ENCODE measurements around the gene MPND.

Gene MPND

GRCh38 chr19:4393947-4394590 is 50.7 kb downstream of the MPND start:
- Mint-ChIP-seq H3K4me3 (no peak overlapping the region), H3K9me3 (no peaks in the 10 kb centered on the region), H3K27me3 (no peaks in the 10 kb centered on the region), H3K36me3 (peaks cover 40% of the 10 kb centered on the region), H3K27ac (peak overlapping the region; percentile 35), H3K4me1 (peaks cover 85% of the 10 kb centered on the region)
- CTCF ChIA-PET = interaction anchor here (0.6 kb wide), 1 partner anchor 14 kb away, joined by 4 read pairs; no protein-coding TSS in a partner anchor
- DNase-seq = no peak

DNA sequence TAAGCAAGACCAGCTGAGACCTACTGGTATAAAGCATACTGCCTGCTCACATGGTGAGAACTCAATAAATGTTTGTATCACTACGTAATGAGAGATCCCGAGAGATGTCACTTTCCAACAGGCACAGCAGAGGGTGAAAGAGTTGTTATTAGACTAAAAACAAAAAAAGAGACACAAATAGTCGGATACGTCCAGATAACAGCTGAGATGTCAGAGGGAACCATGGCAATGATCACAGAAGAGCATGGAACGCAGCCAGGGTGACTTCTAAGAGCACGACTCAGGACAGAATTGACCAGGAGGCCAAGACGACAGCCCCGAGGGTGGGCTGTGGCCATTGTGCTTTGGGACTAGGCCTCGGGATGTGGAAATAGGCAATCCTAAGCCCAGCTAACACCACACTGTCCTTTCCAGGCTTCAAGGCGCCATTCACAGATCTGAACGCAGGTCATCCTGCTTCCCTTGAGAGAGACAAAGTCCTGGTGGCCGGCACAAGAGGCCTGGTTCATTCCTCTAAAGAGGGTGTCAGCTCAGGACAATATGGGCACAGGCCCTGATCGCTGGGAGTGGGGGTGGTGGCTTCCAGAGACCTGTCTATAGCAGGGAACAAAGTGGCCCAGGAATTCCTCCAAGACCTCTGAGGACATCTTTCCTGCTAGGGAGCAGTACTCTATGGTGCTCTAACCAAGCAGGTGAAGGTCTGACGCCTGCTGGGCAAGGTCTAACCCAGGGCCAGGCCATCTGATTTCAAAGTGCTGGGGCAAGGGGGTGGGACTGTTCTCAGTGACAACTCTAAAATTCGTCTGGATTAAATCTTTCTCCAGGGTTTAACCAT is 53.8 kb downstream of the MPND start:
- Mint-ChIP-seq H3K27ac (no peak overlapping the region), H3K9me3 (no peaks in the 10 kb centered on the region), H3K27me3 (no peaks in the 10 kb centered on the region), H3K4me1 (peaks cover 79% of the 10 kb centered on the region), H3K4me3 (no peak overlapping the region), H3K36me3 (peaks cover 38% of the 10 kb centered on the region)
- DNase-seq = no peak
- CTCF ChIA-PET = interaction anchor here (0.8 to 1.5 kb wide), 2 partner anchors 27 to 130 kb away, joined by 4 to 6 read pairs; no protein-coding TSS in a partner anchor

DNA sequence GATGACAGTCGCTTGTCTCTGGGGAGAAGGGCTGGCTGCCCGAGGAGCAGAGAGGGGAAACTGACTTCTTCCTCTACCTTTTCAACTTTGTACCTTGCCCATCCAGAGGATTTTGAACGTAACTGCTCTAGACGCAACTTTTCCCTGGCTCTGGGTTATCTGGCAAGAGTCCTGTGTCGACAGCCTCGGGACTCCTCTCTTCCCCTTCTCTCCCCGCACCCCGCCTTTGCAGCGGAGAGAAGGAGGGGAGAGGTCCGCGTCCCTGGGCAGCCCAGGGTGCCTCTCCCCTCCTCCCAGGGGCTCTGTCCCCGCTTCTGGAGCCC is 56.4 kb downstream of the MPND start:
- H3K4me3 Mint-ChIP-seq = peak overlapping the region; percentile 96
- H3K27ac Mint-ChIP-seq = peak overlapping the region; percentile 96
- no peaks in the 10 kb centered on the region for H3K9me3 Mint-ChIP-seq
- CTCF ChIA-PET = interaction anchor here (0.6 to 3.2 kb wide), 12 partner anchors 10 to 127 kb away, joined by 3 to 11 read pairs (median 3); partner anchors contain the start of gene HDGFL2
- H3K36me3 Mint-ChIP-seq = peaks cover 35% of the 10 kb centered on the region
- DNase-seq = no peak
- peaks cover 79% of the 10 kb centered on the region for H3K4me1 Mint-ChIP-seq
- H3K27me3 Mint-ChIP-seq = no peaks in the 10 kb centered on the region

DNA sequence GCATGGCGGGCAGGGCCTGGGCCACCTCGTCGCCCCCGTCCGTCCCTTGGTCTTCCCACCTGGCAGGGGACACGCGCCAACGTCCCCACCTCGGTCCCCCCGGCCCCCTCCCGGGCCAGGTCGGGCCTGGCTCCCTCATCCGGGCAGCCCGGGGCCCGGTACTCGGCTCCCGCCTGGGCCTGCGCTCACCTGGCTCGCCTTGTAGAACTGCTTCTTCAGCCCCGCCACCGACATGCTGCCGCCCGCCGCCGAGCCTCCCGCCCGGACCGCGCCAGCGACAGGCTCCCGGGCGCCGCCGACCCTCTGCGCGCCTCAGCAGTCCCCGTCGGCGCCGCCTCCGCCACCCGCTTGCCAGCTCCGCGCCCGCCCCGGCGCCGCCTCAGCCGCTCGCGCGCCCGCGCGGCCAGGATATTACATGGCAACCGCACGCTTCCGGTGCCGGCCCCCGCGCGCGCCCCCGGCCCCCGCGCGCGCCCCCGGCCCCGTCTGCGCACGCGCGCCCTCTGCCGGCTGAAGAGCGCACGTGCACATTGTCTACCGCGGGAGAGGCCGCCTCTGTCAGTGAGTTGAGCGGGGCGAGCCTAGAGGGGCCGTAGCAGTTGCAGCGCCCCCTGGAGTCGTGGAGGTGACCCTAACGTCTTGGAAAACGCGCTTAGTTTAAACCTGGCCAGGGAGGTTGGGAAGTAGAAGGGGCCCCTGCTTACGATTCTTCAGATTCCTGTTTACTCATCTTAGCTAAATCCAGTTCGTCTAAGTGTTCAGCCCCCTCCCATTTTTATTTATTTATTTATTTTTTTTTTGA is 57.0 kb downstream of the MPND start, which contains the start of gene SH3GL1:
Gene SH3GL1 (minus strand): TSS at position 413 of the 802 bp plus-strand sequence. CDS start 179 bp downstream, at position 234.
- Mint-ChIP-seq H3K4me1 (peaks cover 78% of the 10 kb centered on the region), H3K4me3 (peak within 1 kb of the TSS; percentile 96), H3K27ac (peak within 1 kb of the TSS; percentile 96), H3K27me3 (no peaks in the 10 kb centered on the region), H3K9me3 (no peaks in the 10 kb centered on the region), H3K36me3 (peaks cover 33% of the 10 kb centered on the region)
- CTCF ChIA-PET = interaction anchor here (0.6 to 3.2 kb wide), 14 partner anchors 8 to 134 kb away, joined by 3 to 14 read pairs (median 3); partner anchors contain the start of gene HDGFL2
- peak; percentile 92 for DNase-seq

- DNase-seq = no peak
- H3K36me3 Mint-ChIP-seq = peaks cover 26% of the 10 kb centered on the region
- peaks cover 77% of the 10 kb centered on the region for H3K4me1 Mint-ChIP-seq
- H3K9me3 Mint-ChIP-seq = no peaks in the 10 kb centered on the region
- H3K4me3 Mint-ChIP-seq = peak overlapping the region; percentile 83
- CTCF ChIA-PET = interaction anchor here (0.9 to 3.2 kb wide), 7 partner anchors 21 to 155 kb away, joined by 4 to 14 read pairs (median 5); partner anchors contain the start of genes HDGFL2 and YJU2
- H3K27me3 Mint-ChIP-seq = no peaks in the 10 kb centered on the region
- peak overlapping the region; percentile 96 for H3K27ac Mint-ChIP-seq
These were observed 58.4 kb downstream of the MPND start for GRCh38 chr19:4401769-4402170.

GRCh38 chr19:4402171-4403004 is 59.0 kb downstream of the MPND start, which contains the start of gene CHAF1A:
CHAF1A (plus strand) TSS chr19:4402640; CDS start chr19:4402763, 123 bp downstream.
- peaks cover 24% of the 10 kb centered on the region for H3K36me3 Mint-ChIP-seq
- H3K27ac Mint-ChIP-seq = peak within 1 kb of the TSS; percentile 96
- peak; percentile 100 for DNase-seq
- H3K27me3 Mint-ChIP-seq = no peaks in the 10 kb centered on the region
- CTCF ChIA-PET = interaction anchor here (0.9 to 3.2 kb wide), 7 partner anchors 22 to 155 kb away, joined by 4 to 14 read pairs (median 5); partner anchors contain the start of genes HDGFL2 and YJU2
- peaks cover 71% of the 10 kb centered on the region for H3K4me1 Mint-ChIP-seq
- peak within 1 kb of the TSS; percentile 91 for H3K4me3 Mint-ChIP-seq
- no peaks in the 10 kb centered on the region for H3K9me3 Mint-ChIP-seq

DNA sequence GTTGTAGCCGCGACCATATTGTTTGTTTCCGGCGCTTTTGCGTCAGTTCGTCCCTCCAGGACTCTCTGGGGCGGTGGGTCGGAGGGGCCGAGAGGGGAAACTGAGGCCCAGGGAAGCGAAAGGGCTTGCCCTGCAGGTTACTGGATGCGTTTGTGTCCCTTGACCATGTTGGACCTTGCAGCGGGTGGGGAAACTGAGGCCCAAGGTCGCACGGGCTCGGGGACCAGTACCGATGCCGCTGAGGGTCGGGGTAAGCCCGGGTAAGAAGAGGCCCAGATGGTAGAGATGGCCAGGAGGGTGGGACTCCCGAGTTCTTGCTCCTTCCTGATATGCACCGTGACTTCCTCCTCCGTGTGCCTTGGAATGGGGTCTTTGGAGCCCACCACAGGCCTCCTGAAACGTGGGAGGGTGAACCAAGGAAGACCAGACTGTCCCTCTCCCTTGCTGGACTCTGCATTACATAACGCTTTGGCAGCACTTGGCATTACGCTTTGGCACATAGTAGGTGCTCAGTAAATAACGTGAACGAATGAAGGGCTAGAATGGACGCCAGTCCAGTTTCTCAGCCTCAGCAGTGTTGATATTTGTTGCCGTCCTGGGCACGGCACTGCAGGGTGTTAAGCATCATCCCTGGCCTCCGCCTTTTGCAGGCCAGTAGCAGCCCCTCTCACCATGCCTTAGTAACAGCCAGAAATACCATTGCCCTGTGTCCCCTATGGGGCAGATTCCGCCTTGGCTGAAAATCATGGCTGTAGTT is 59.8 kb downstream of the MPND start:
- H3K27ac Mint-ChIP-seq = peak overlapping the region; percentile 92
- peak overlapping the region; percentile 91 for H3K4me3 Mint-ChIP-seq
- no peak for DNase-seq
- H3K36me3 Mint-ChIP-seq = peaks cover 23% of the 10 kb centered on the region
- no peaks in the 10 kb centered on the region for H3K9me3 Mint-ChIP-seq
- CTCF ChIA-PET = interaction anchor here (1.8 to 3.2 kb wide), 2 partner anchors 69 to 156 kb away, joined by 5 to 11 read pairs; partner anchors contain the start of genes HDGFL2 and YJU2
- no peaks in the 10 kb centered on the region for H3K27me3 Mint-ChIP-seq
- H3K4me1 Mint-ChIP-seq = peaks cover 63% of the 10 kb centered on the region

GRCh38 chr19:4405977-4406376 is 62.6 kb downstream of the MPND start:
- CTCF ChIA-PET = no interaction called here
- peaks cover 43% of the 10 kb centered on the region for H3K4me1 Mint-ChIP-seq
- H3K36me3 Mint-ChIP-seq = peaks cover 28% of the 10 kb centered on the region
- H3K4me3 Mint-ChIP-seq = no peak overlapping the region
- H3K9me3 Mint-ChIP-seq = no peaks in the 10 kb centered on the region
- no peak for DNase-seq
- no peak overlapping the region for H3K27ac Mint-ChIP-seq
- no peaks in the 10 kb centered on the region for H3K27me3 Mint-ChIP-seq

DNA sequence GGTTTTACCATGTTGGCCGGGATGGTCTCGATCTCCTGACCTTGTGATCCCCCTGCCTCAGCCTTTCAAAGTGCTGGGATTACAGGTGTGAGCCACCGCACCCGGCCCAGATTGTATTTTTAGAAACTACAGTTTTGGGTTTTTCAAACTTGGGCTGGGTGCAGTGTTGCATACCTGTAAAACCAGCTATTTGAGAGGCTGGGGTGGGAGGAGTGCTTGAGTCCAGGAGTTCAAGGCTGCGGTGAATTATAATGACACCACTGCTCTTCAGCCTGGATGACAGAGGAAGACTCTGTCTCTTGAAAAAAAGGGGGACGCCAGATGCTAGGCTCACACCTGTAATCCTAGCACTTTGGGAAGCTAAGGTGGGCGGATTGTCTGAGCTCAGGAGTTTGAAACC is 63.3 kb downstream of the MPND start:
- CTCF ChIA-PET = no interaction called here
- no peak overlapping the region for H3K27ac Mint-ChIP-seq
- peaks cover 37% of the 10 kb centered on the region for H3K4me1 Mint-ChIP-seq
- DNase-seq = no peak
- H3K4me3 Mint-ChIP-seq = no peak overlapping the region
- no peaks in the 10 kb centered on the region for H3K9me3 Mint-ChIP-seq
- H3K36me3 Mint-ChIP-seq = peaks cover 28% of the 10 kb centered on the region
- no peaks in the 10 kb centered on the region for H3K27me3 Mint-ChIP-seq

- H3K4me1 Mint-ChIP-seq = peaks cover 19% of the 10 kb centered on the region
- no peak for DNase-seq
- CTCF ChIA-PET = interaction anchor here (0.7 to 1.2 kb wide), 3 partner anchors 9 to 63 kb away, joined by 3 read pairs; partner anchors contain the start of gene SH3GL1
- no peaks in the 10 kb centered on the region for H3K27me3 Mint-ChIP-seq
- H3K4me3 Mint-ChIP-seq = no peak overlapping the region
- peaks cover 39% of the 10 kb centered on the region for H3K36me3 Mint-ChIP-seq
- H3K9me3 Mint-ChIP-seq = no peaks in the 10 kb centered on the region
- no peak overlapping the region for H3K27ac Mint-ChIP-seq
These were observed 66.0 kb downstream of the MPND start for GRCh38 chr19:4409123-4409933.

All from activated naive CD4-positive, alpha-beta T cell treated with anti-CD3 and anti-CD28 coated beads, Interleukin-2, amount 10 ng/mL, durations not matched to agents 7 days and 5 days (primary cell).